SU-DHL-6 (cell line): ENCODE data around the gene ZNF423.

Source experiments
- H2AFZ ChIP-seq: fragments of 200-600 bp; sonication (generic); 2 replicates; pipeline ENCODE4 v1.6.1; 2014; ENCODE audit warnings: low read depth, mild to moderate bottlenecking, moderate library complexity, mixed read lengths, antibody characterized with exemption, low read length; ENCODE audit not compliant: severe bottlenecking
- H3F3A ChIP-seq: fragments of 200-600 bp; shearing (Covaris generic); 2 replicates; pipeline ENCODE4 v1.6.0; 2016; ENCODE audit warnings: antibody characterized with exemption, mild to moderate bottlenecking; ENCODE audit not compliant: insufficient read depth
- H3K27ac ChIP-seq: fragments of 200-600 bp; sonication (generic); 2 replicates; pipeline ENCODE4 v1.5.1; 2016; ENCODE audit warnings: low read depth, mild to moderate bottlenecking, low read length, moderate library complexity, mixed read lengths
- H3K27me3 ChIP-seq: fragments of 200-600 bp; sonication (generic), shearing (Covaris generic); 2 replicates; pipeline ENCODE4 v1.6.0; 2014; ENCODE audit warnings: mild to moderate bottlenecking, low read length
- H3K36me3 ChIP-seq: fragments of 200-600 bp; sonication (generic); 2 replicates; pipeline ENCODE4 v1.6.1; 2014; ENCODE audit warnings: mild to moderate bottlenecking, low read length, mixed read lengths
- H3K4me2 ChIP-seq: fragments of 300-600, 200-600 bp; shearing (Covaris generic), sonication (generic); 2 replicates; pipeline ENCODE4 v1.6.0; 2014; ENCODE audit warnings: low read length, low read depth, mild to moderate bottlenecking; ENCODE audit not compliant: poor library complexity, severe bottlenecking
- H3K4me3 ChIP-seq: fragments of 200-600 bp; sonication (generic); 2 replicates; pipeline ENCODE4 v1.5.1; 2014; ENCODE audit warnings: antibody characterized with exemption, low read length, mild to moderate bottlenecking, mixed read lengths; ENCODE audit not compliant: insufficient read depth, poor library complexity, severe bottlenecking
- H3K79me2 ChIP-seq: fragments of 200-600 bp; sonication (generic); 2 replicates; pipeline ENCODE4 v1.6.1; 2014; ENCODE audit warnings: mild to moderate bottlenecking, low read length, moderate library complexity; ENCODE audit not compliant: insufficient read depth
- H3K9ac ChIP-seq: fragments of 200-600 bp; sonication (generic); 2 replicates; pipeline ENCODE4 v1.7.0; 2014; ENCODE audit warnings: mild to moderate bottlenecking, low read length
- H3K9me2 ChIP-seq: fragments of 200-600 bp; sonication (generic); replicated peaks from 2 replicates; pipeline ENCODE4 v1.6.1; 2014; ENCODE audit warnings: low read length; ENCODE audit not compliant: insufficient read depth
- H3K9me3 ChIP-seq: fragments of 200-600 bp; sonication (generic); 2 replicates; pipeline ENCODE4 v1.6.1; 2014; ENCODE audit warnings: low read length, mixed read lengths; ENCODE audit not compliant: insufficient read depth
- H4K20me1 ChIP-seq: fragments of 200-600 bp; sonication (generic); 2 replicates; pipeline ENCODE4 v1.6.1; 2014; ENCODE audit warnings: low read depth, mild to moderate bottlenecking, antibody characterized with exemption, low read length, moderate library complexity, mixed read lengths
- CTCF ChIP-seq: fragments of 200-600 bp; sonication (generic); IDR thresholded peaks from one replicate; pipeline ENCODE4 v1.5.1; 2017; ENCODE audit warnings: antibody characterized with exemption, mild to moderate bottlenecking, low read length, moderate library complexity; ENCODE audit not compliant: insufficient read depth, poor library complexity, severe bottlenecking
- EZH2phosphoT487 ChIP-seq: fragments of 200-600 bp; sonication (generic), shearing (Covaris generic); conservative IDR thresholded peaks from 2 replicates; pipeline ENCODE4 v1.6.1; 2018; ENCODE audit warnings: mild to moderate bottlenecking, antibody characterized with exemption, low read length, moderate library complexity, mixed read lengths

Gene ZNF423

GRCh38 chr16:49827805-49828438 is 28.0 kb downstream of the ZNF423 start:
- H3K79me2 ChIP-seq: no peaks in the 10 kb centered on the region
- H3K9me2 ChIP-seq: no peaks in the 10 kb centered on the region
- no peak overlapping the region for H3K27ac ChIP-seq
- no peaks in the 10 kb centered on the region for H3F3A ChIP-seq
- no peaks in the 10 kb centered on the region for H3K9me3 ChIP-seq
- H3K36me3 ChIP-seq: no peaks in the 10 kb centered on the region
- no peak overlapping the region for H3K4me2 ChIP-seq
- TF ChIP-seq CTCF (no peak), EZH2phosphoT487 (no peak)
- H2AFZ ChIP-seq: no peak overlapping the region
- H3K4me3 ChIP-seq: no peak overlapping the region
- H3K9ac ChIP-seq: no peak overlapping the region
- no peaks in the 10 kb centered on the region for H4K20me1 ChIP-seq
- peaks cover 4% of the 10 kb centered on the region; the same call in 1 of the 2 replicates for H3K27me3 ChIP-seq

GRCh38 chr16:49826515-49826914 is 29.4 kb downstream of the ZNF423 start:
- H3K4me3 ChIP-seq: no peak overlapping the region
- no peaks in the 10 kb centered on the region for H3K9me3 ChIP-seq
- H3K4me2 ChIP-seq: no peak overlapping the region
- H3K27me3 ChIP-seq: peaks cover 4% of the 10 kb centered on the region; the same call in 1 of the 2 replicates
- no peaks in the 10 kb centered on the region for H3K79me2 ChIP-seq
- TF ChIP-seq CTCF (no peak), EZH2phosphoT487 (no peak)
- no peak overlapping the region for H3K9ac ChIP-seq
- H4K20me1 ChIP-seq: no peaks in the 10 kb centered on the region
- no peak overlapping the region for H2AFZ ChIP-seq
- no peaks in the 10 kb centered on the region for H3K9me2 ChIP-seq
- H3F3A ChIP-seq: no peaks in the 10 kb centered on the region
- no peak overlapping the region for H3K27ac ChIP-seq
- H3K36me3 ChIP-seq: no peaks in the 10 kb centered on the region

GRCh38 chr16:49825041-49825440 is 30.9 kb downstream of the ZNF423 start:
- no peaks in the 10 kb centered on the region for H4K20me1 ChIP-seq
- H3K9me3 ChIP-seq: no peaks in the 10 kb centered on the region
- no peaks in the 10 kb centered on the region for H3F3A ChIP-seq
- no peaks in the 10 kb centered on the region for H3K27me3 ChIP-seq
- no peaks in the 10 kb centered on the region for H3K9me2 ChIP-seq
- no peaks in the 10 kb centered on the region for H3K79me2 ChIP-seq
- H3K4me2 ChIP-seq: no peak overlapping the region
- H3K9ac ChIP-seq: no peak overlapping the region
- TF ChIP-seq EZH2phosphoT487: no peak
- TF ChIP-seq CTCF: no peak
- H3K36me3 ChIP-seq: no peaks in the 10 kb centered on the region
- H3K27ac ChIP-seq: no peak overlapping the region
- no peak overlapping the region for H2AFZ ChIP-seq
- no peak overlapping the region for H3K4me3 ChIP-seq
